AG04450 (cell line): ENCODE results near the gene HTR7. TPM values are rescaled to one million over a fixed set of nuclear protein-coding genes. Genes with fewer than 3 reads are reported as not detected.

ENCODE experiments used
- CTCF ChIA-PET: fragments of 300-600, 350-600 bp; formaldehyde crosslinking; extraction: SDS; loops from one replicate; lab custom pipeline; 2022; ENCODE audit warnings: antibody characterized with exemption, inconsistent platforms; lab: Charles Lee
- POLR2A ChIA-PET: fragments of 350-600 bp; formaldehyde crosslinking; extraction: SDS; loops from one replicate; lab custom pipeline; 2021; ENCODE audit warnings: antibody characterized with exemption, inconsistent platforms; lab: Yijun Ruan, JAX
- DNase-seq: peaks from one replicate; pipeline ENCODE4 v3.0.0-alpha.2; 2011; ENCODE audit warnings: low read depth, low spot score
- H3K27ac ChIP-seq: one replicate; pipeline ENCODE4 v1.5.1; 2012; ENCODE audit warnings: low read depth, low read length, control low read depth
- H3K27me3 ChIP-seq: one replicate; pipeline ENCODE4 v1.6.0; 2012; ENCODE audit warnings: low read length; ENCODE audit not compliant: control insufficient read depth, insufficient read depth
- H3K4me3 ChIP-seq: 2 replicates; pipeline ENCODE4 v1.5.1; 2011; ENCODE audit warnings: mild to moderate bottlenecking, low read depth, low read length, control low read depth
- H3K9me3 ChIP-seq: 2 replicates; pipeline ENCODE4 v1.5.1; 2012; ENCODE audit warnings: low read length; ENCODE audit not compliant: control insufficient read depth, insufficient read depth
- CTCF ChIP-seq: IDR thresholded peaks from 2 replicates; pipeline ENCODE4 v1.5.1; 2011; ENCODE audit warnings: low read depth, low read length, control low read depth, inconsistent platforms
- polyA plus RNA-seq: library from polyadenylated mRNA; depleted of rRNA; stranded (reverse); fragments of >200 nt; gene quantifications from 2 replicates; pipeline ENCODE4 v1.2.3, GENCODE V29; 2011; rRNA removed
- small RNA-seq: library from RNA; depleted of rRNA; stranded (forward); fragments of <200 nt; gene quantifications from one replicate; pipeline ENCODE3, GENCODE V24; 2012; ENCODE audit warnings: low read depth; ENCODE audit not compliant: insufficient read length

The HTR7 gene
- polyA plus RNA-seq, 1 experiment: 1.1 TPM

- ChIA-PET POLR2A (no interaction called here), CTCF (no interaction called here)
- DNase-seq: no peak
- no peak for TF ChIP-seq CTCF
- peaks cover 2% of the 10 kb centered on the region for H3K27me3 ChIP-seq
- no peaks in the 10 kb centered on the region for H3K9me3 ChIP-seq
- no peak overlapping the region for H3K4me3 ChIP-seq
- no peak overlapping the region for H3K27ac ChIP-seq
Observed at GRCh38 chr10:90709727-90710126, 148.1 kb downstream of the HTR7 start.

GRCh38 chr10:90707657-90708056, 150.2 kb downstream of the HTR7 start:
- H3K27ac ChIP-seq: no peak overlapping the region
- peaks cover 2% of the 10 kb centered on the region for H3K27me3 ChIP-seq
- POLR2A ChIA-PET: no interaction called here
- CTCF ChIA-PET: no interaction called here
- no peak for DNase-seq
- no peak overlapping the region for H3K4me3 ChIP-seq
- H3K9me3 ChIP-seq: no peaks in the 10 kb centered on the region
- no peak for TF ChIP-seq CTCF

- no peak overlapping the region for H3K27ac ChIP-seq
- no peak overlapping the region for H3K4me3 ChIP-seq
- H3K27me3 ChIP-seq: no peaks in the 10 kb centered on the region
- POLR2A ChIA-PET: no interaction called here
- no peak for DNase-seq
- H3K9me3 ChIP-seq: no peaks in the 10 kb centered on the region
- CTCF ChIA-PET: interaction anchor here (0.6 kb wide), 1 partner anchor 24 kb away, joined by 3 read pairs; no protein-coding TSS in a partner anchor
- TF ChIP-seq CTCF: no peak
Observed at GRCh38 chr10:90701428-90701827, 156.4 kb downstream of the HTR7 start.

GRCh38 chr10:90695915-90696676, 161.7 kb downstream of the HTR7 start:
- H3K27ac ChIP-seq: no peak overlapping the region
- no peak overlapping the region for H3K4me3 ChIP-seq
- POLR2A ChIA-PET: no interaction called here
- H3K27me3 ChIP-seq: no peaks in the 10 kb centered on the region
- no peak for DNase-seq
- TF ChIP-seq CTCF: no peak
- no peaks in the 10 kb centered on the region for H3K9me3 ChIP-seq
- CTCF ChIA-PET: no interaction called here

Small RNA genes lying within 50 kb of the gene (small RNA-seq; reads per million reads assigned to genes)
- not detected for gene RF00019

Other genes with a start within 250 kb of the HTR7 start
- gene RPP30, start 13.9 kb upstream of the HTR7 start, polyA plus RNA-seq: 41.8 and 43.7 TPM in 2 replicates
- gene ANKRD1, start 63.0 kb upstream of the HTR7 start, polyA plus RNA-seq: 0.50 and 0.53 TPM in 2 replicates